GM12878 (cell line): ENCODE measurements around the gene SLC4A9.

ENCODE experiments used
- EZH2 ChIP-seq: IDR thresholded peaks from 2 replicates; pipeline ENCODE4 v1.6.1; 2012; ENCODE audit warnings: low read depth, mild to moderate bottlenecking, control low read depth, inconsistent platforms, low read length, borderline replicate concordance; ENCODE audit not compliant: control insufficient read depth
- FOXM1 ChIP-seq: IDR thresholded peaks from 2 replicates; pipeline ENCODE4 v1.6.1; 2012; ENCODE audit warnings: low read depth, mild to moderate bottlenecking, inconsistent platforms, low read length, moderate library complexity
- TF ChIP-seq, protein P1 (sequence below): IDR thresholded peaks from 2 replicates; pipeline ENCODE4 v1.6.1; 2012; ENCODE audit warnings: mild to moderate bottlenecking, low read depth, low read length

DNA sequence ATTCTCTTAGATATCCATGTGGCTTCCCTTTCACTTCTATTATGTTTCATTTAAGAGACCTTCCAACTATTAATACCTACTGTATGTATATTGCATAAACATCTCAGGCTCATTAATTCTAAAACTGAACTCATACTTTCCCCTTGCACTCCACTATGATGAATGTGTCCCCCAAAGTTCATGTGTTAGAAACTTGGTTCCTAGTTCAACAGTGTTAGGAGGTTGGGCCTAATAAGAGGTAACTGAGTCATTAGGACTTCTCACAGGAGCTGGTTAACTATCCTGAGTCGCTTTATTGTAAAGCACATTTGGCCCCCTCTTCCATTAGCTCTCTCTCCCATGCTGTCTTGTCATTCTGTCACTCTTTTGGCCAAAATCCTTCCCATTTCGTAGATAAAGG is 63.6 kb downstream of the SLC4A9 start:
- TF ChIP-seq, protein P1, sequence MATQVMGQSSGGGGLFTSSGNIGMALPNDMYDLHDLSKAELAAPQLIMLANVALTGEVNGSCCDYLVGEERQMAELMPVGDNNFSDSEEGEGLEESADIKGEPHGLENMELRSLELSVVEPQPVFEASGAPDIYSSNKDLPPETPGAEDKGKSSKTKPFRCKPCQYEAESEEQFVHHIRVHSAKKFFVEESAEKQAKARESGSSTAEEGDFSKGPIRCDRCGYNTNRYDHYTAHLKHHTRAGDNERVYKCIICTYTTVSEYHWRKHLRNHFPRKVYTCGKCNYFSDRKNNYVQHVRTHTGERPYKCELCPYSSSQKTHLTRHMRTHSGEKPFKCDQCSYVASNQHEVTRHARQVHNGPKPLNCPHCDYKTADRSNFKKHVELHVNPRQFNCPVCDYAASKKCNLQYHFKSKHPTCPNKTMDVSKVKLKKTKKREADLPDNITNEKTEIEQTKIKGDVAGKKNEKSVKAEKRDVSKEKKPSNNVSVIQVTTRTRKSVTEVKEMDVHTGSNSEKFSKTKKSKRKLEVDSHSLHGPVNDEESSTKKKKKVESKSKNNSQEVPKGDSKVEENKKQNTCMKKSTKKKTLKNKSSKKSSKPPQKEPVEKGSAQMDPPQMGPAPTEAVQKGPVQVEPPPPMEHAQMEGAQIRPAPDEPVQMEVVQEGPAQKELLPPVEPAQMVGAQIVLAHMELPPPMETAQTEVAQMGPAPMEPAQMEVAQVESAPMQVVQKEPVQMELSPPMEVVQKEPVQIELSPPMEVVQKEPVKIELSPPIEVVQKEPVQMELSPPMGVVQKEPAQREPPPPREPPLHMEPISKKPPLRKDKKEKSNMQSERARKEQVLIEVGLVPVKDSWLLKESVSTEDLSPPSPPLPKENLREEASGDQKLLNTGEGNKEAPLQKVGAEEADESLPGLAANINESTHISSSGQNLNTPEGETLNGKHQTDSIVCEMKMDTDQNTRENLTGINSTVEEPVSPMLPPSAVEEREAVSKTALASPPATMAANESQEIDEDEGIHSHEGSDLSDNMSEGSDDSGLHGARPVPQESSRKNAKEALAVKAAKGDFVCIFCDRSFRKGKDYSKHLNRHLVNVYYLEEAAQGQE, result no peak
- no peak for TF ChIP-seq EZH2
- TF ChIP-seq FOXM1, result no peak
